Skeletal muscle satellite cell (primary cell): ENCODE results near the gene CDC25A.

Source experiments
- H3K27me3 ChIP-seq: 2 replicates; pipeline ENCODE4 v1.7.0; 2013; ENCODE audit warnings: low read length; ENCODE audit not compliant: control insufficient read depth, insufficient read depth
- H3K36me3 ChIP-seq: 2 replicates; pipeline ENCODE4 v1.7.0; 2013; ENCODE audit warnings: mild to moderate bottlenecking, control low read depth, low read length; ENCODE audit not compliant: insufficient read depth
- H3K4me1 ChIP-seq: 2 replicates; pipeline ENCODE4 v1.7.0; 2013; ENCODE audit warnings: low read length; ENCODE audit not compliant: control insufficient read depth, insufficient read depth
- H3K4me2 ChIP-seq: 2 replicates; pipeline ENCODE4 v1.7.0; 2013; ENCODE audit warnings: mild to moderate bottlenecking, low read length
- H3K4me3 ChIP-seq: 2 replicates; pipeline ENCODE4 v1.7.0; 2013; ENCODE audit warnings: low read length
- H3K9ac ChIP-seq: 2 replicates; pipeline ENCODE4 v1.7.0; 2013; ENCODE audit warnings: mild to moderate bottlenecking, low read depth, low read length, moderate library complexity
- H3K9me3 ChIP-seq: replicated peaks from 2 replicates; pipeline ENCODE4 v1.7.0; 2013; ENCODE audit warnings: mild to moderate bottlenecking, control low read depth, low read length

The CDC25A gene

GRCh38 chr3:48157950-48158376 lies 30.3 kb downstream of the CDC25A start:
- Histone ChIP-seq H3K9me3 (no peaks in the 10 kb centered on the region), H3K27me3 (no peaks in the 10 kb centered on the region), H3K4me2 (no peak overlapping the region), H3K36me3 (peaks cover 27% of the 10 kb centered on the region), H3K4me1 (peaks cover 10% of the 10 kb centered on the region), H3K4me3 (no peak overlapping the region), H3K9ac (no peak overlapping the region)

- H3K4me1 ChIP-seq = peaks cover 10% of the 10 kb centered on the region
- peaks cover 26% of the 10 kb centered on the region for H3K36me3 ChIP-seq
- no peak overlapping the region for H3K9ac ChIP-seq
- no peaks in the 10 kb centered on the region for H3K9me3 ChIP-seq
- no peak overlapping the region for H3K4me2 ChIP-seq
- no peaks in the 10 kb centered on the region for H3K27me3 ChIP-seq
- no peak overlapping the region for H3K4me3 ChIP-seq
Measured at GRCh38 chr3:48157202-48157840, 30.9 kb downstream of the CDC25A start.

- Histone ChIP-seq H3K9ac (no peak overlapping the region), H3K4me1 (peaks cover 10% of the 10 kb centered on the region), H3K27me3 (no peaks in the 10 kb centered on the region), H3K4me2 (no peak overlapping the region), H3K9me3 (no peaks in the 10 kb centered on the region), H3K4me3 (no peak overlapping the region), H3K36me3 (peaks cover 21% of the 10 kb centered on the region)
Measured at GRCh38 chr3:48156163-48156562, 32.1 kb downstream of the CDC25A start.

DNA sequence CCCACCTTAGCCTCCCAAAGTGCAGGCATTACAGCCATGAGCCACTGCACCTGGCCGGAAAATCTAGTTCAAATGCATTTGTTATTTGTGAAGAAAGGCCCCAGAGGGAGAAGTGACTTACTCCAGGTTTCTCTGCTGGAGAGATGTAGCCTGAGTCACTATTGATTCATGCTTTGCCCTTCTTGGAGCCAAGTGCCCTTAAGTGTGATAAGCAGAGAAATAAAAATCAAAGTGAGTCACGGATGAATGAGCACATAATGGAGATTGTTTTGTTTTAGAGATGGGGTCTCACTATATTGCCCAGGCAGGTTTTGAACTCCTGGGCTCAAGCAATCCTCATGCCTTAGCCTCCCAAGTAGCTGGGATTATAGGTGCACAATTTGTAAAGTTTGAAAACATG lies 33.1 kb downstream of the CDC25A start:
- no peak overlapping the region for H3K9ac ChIP-seq
- peaks cover 10% of the 10 kb centered on the region for H3K4me1 ChIP-seq
- no peak overlapping the region for H3K4me2 ChIP-seq
- H3K4me3 ChIP-seq = no peak overlapping the region
- H3K9me3 ChIP-seq = no peaks in the 10 kb centered on the region
- H3K36me3 ChIP-seq = peaks cover 18% of the 10 kb centered on the region
- no peaks in the 10 kb centered on the region for H3K27me3 ChIP-seq

GRCh38 chr3:48151807-48152427 lies 36.3 kb downstream of the CDC25A start:
- Histone ChIP-seq H3K9me3 (no peaks in the 10 kb centered on the region), H3K4me1 (peaks cover 10% of the 10 kb centered on the region), H3K4me3 (no peak overlapping the region), H3K9ac (no peak overlapping the region), H3K36me3 (no peaks in the 10 kb centered on the region), H3K27me3 (no peaks in the 10 kb centered on the region), H3K4me2 (peak overlapping the region; percentile 60)

GRCh38 chr3:48151058-48151806 lies 37.0 kb downstream of the CDC25A start:
- H3K36me3 ChIP-seq = no peaks in the 10 kb centered on the region
- H3K4me3 ChIP-seq = no peak overlapping the region
- no peak overlapping the region for H3K9ac ChIP-seq
- H3K27me3 ChIP-seq = no peaks in the 10 kb centered on the region
- no peaks in the 10 kb centered on the region for H3K9me3 ChIP-seq
- H3K4me1 ChIP-seq = peaks cover 10% of the 10 kb centered on the region
- H3K4me2 ChIP-seq = peak overlapping the region; percentile 60

- peaks cover 3% of the 10 kb centered on the region for H3K27me3 ChIP-seq
- no peak overlapping the region for H3K9ac ChIP-seq
- H3K36me3 ChIP-seq = no peaks in the 10 kb centered on the region
- no peak overlapping the region for H3K4me3 ChIP-seq
- no peaks in the 10 kb centered on the region for H3K9me3 ChIP-seq
- no peak overlapping the region for H3K4me2 ChIP-seq
- peaks cover 4% of the 10 kb centered on the region for H3K4me1 ChIP-seq
Measured at GRCh38 chr3:48143992-48144391, 44.2 kb downstream of the CDC25A start.

DNA sequence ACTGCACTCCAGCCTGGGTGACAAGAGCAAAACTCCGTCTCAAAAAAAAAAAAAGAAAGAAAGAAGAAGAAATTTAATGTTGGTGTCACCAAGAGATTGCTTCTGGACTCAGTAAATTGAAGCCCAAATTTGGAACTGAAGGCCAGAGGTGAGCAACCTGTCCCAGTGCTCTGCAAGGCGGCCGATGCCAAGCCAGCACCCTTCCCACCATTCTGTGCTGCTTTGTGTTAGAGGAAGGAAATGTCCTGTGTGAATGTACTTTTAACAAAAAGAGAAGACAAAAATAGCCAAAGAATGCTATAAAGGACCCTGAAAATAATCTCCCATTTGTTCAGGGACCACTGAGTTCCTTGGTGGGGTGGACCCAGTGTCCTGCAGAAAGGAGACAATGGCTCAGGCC lies 44.6 kb downstream of the CDC25A start:
- no peak overlapping the region for H3K4me3 ChIP-seq
- H3K27me3 ChIP-seq = peaks cover 3% of the 10 kb centered on the region
- H3K9me3 ChIP-seq = no peaks in the 10 kb centered on the region
- no peak overlapping the region for H3K4me2 ChIP-seq
- peaks cover 4% of the 10 kb centered on the region for H3K4me1 ChIP-seq
- H3K9ac ChIP-seq = no peak overlapping the region
- no peaks in the 10 kb centered on the region for H3K36me3 ChIP-seq

- Histone ChIP-seq H3K9me3 (no peaks in the 10 kb centered on the region), H3K36me3 (no peaks in the 10 kb centered on the region), H3K9ac (no peak overlapping the region), H3K4me2 (no peak overlapping the region), H3K4me3 (no peak overlapping the region), H3K27me3 (peaks cover 3% of the 10 kb centered on the region), H3K4me1 (peaks cover 4% of the 10 kb centered on the region)
Measured at GRCh38 chr3:48142316-48142870, 45.8 kb downstream of the CDC25A start.

DNA sequence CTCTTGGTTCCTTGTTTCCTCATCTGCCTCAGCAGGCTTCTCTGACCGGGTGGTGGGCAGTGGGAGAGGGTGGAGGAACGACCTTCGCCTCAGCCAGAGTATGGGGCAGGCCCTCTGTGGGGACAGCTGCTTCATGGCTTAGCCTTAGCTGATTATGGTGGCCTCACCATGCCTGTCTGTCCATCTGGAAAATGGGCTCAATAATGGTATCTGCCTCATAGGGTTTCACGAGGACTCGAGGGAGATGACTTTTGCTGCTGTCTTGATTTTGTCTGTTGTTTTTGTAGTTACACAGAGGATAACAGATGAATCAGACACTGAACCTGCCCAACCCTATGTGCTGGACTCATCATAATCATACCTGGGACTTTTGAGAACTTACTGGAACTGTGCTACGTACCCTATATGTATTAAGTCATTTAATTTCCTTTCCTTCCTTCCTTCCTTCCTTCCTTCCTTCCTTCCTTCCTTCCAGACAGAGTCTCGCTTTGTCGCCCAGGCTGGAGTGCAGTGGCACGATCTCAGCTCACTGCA lies 46.5 kb downstream of the CDC25A start:
- no peak overlapping the region for H3K4me3 ChIP-seq
- peaks cover 4% of the 10 kb centered on the region for H3K4me1 ChIP-seq
- no peaks in the 10 kb centered on the region for H3K9me3 ChIP-seq
- no peaks in the 10 kb centered on the region for H3K36me3 ChIP-seq
- no peak overlapping the region for H3K9ac ChIP-seq
- H3K27me3 ChIP-seq = peaks cover 3% of the 10 kb centered on the region
- no peak overlapping the region for H3K4me2 ChIP-seq

GRCh38 chr3:48140936-48141603 lies 47.1 kb downstream of the CDC25A start:
- Histone ChIP-seq H3K9ac (no peak overlapping the region), H3K4me3 (no peak overlapping the region), H3K4me1 (peaks cover 4% of the 10 kb centered on the region), H3K4me2 (no peak overlapping the region), H3K9me3 (no peaks in the 10 kb centered on the region), H3K27me3 (peaks cover 3% of the 10 kb centered on the region), H3K36me3 (no peaks in the 10 kb centered on the region)
